ENCODE measurements around the gene AREL1.
A peak's percentile ranks its signal among the peaks of the same experiment; 100 is the strongest.

Gene AREL1

DNA sequence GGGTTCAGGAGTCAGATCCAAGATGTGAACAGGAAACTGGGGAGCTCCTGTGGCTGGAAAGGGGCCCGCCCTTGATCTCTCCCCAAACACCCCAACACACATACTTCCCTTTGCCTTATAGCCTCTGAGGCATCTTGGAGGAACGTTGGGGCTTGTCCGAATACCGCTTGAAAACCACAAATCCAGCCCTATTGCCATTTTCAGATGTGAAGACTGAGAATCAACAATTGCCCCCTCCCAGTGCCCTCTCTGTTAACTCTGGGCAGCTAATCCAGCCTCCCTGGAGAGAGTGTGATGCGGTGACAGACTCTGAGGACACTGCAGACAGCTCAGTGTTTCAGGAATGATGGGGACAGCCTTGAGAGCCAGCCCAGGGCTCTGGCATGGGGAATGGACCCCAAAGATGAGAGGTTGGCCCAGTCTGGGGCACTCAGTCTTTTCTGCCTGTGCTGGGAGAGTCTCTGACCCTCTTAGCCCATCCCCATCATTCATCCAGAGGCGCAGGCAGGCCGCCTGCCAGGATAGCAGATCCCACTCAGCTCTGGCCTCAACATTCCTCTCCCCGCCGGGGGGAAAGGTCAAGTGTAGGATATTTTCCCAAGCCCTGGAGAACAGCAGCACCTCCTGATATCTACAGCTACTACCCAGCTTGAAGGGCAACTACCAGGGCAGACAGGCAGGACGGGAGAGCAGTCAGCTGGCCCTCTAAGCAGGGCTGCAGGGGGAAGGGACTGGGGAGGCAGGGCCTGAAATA, 76.3 kb downstream of the AREL1 start:
- DNase-seq (ENCODE audit: low spot score): no peak

DNA sequence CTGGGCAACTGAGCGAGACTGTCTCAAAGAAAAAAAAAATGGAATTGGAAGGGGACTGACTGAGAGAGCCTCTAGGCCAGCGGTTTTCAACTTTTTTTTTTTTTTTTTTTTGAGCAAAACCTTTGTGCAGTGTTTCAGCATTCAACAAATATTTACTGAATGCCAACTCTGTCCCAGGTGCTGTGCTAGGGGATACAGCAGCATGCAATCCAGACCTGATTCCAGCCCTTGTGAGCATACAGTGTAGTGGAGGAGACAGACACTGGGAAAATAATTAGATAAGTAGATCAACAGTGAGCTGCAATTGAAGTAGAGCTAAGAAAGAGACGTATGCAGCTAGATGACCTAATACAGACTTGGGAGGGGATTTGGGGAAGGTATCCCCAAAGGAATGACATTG, 77.0 kb downstream of the AREL1 start:
- DNase-seq (ENCODE audit: low spot score): no peak

DNA sequence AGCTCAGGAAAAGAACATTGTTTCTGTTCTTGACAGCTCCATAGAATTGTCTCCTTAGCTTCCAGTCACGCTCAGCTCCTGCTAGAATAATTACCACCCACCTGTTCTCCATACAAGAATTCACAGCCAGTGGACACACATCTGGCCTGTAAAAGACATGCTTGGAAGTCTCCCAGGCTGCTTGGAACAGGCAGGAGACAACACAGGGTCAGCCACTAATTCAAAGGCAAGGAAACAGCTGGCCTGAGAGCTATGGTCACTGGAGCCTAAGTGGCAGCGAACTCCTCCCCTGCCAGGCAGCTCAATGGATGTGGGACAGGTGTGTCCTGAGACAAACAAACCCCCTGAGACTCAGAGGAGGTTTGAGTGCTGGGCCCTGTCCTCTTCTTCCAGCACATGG, 77.9 kb downstream of the AREL1 start:
- DNase-seq (ENCODE audit: low spot score): no peak

DNA sequence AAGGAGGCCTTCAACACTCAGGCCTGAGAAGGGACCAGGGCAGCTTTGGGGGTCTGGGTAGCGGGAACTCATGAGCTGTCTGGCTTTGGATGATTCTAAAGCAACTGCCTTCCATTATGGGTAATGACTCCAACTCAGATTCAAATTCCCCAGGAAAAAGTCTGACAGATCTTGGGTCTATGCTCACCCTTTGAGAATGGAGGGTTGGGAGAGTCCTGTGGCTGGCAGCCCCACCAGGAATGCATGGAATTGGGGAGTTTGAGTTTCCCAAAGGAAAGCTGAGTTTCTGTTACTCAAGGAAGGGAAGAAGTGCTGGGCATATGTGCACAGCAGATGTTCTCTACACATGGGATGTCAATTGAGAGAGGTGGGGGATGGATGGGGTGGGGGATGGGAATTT, 78.4 kb downstream of the AREL1 start:
- DNase-seq (ENCODE audit: low spot score): no peak

DNA sequence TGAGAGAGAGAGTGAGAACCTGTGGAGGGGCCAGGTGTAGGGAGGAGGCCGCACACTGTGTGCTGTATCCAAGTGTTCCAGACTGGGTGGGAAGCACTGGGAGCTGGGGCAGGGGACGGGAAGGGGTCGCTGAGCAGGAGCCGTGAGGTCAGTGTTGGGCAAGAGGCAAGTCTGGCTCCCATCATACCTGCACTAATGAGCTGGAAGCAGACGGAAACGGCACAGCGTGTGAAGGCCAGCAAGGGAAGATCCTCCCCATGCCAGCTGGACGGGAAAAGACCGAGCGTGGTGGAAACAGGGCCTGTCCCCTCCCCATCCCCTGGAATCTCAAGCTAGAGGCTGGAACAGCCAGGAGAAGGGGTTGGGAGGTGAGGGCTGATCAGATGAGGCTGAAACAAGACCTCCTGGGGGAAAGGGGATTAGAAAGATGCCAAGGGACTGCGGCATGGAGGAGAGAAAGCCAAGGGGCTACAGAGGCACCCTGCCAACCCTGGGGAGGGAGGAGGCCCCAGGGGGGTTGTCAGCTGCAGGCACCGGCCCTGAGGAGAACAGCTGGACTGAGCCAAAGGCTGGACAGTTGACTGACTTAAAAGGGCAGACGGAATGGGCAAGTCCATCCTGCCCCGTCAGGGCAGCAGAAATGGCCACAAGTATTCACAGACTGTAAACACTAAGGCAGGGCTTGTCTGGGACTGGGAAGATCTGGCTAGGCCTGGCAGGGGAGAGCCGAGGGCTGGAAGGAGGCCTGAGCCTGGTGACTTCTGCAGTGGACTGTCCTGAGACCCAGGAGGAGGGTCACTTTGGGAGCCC, 81.8 kb downstream of the AREL1 start:
- DNase-seq (ENCODE audit: low spot score): no peak

DNA sequence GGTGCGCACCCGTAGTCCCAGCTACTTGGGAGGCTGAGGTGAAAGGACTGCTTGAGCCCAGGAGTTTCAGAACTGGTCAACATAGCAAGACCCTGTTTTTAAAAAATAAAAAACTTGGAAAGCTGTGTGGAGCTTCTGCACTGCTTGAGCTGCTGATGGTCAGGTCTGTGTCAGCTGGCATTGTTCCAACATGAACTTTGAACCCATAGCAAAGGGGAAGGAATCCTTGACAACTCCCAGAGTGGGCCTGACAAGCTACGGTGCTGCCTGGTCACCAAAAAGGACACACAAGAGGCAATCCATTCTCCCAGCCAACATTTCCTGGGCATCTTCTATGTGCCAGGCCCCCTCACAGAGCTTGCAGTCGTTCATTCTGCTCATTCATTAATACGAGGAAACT, 84.5 kb downstream of the AREL1 start:
- DNase-seq (ENCODE audit: low spot score): no peak

DNA sequence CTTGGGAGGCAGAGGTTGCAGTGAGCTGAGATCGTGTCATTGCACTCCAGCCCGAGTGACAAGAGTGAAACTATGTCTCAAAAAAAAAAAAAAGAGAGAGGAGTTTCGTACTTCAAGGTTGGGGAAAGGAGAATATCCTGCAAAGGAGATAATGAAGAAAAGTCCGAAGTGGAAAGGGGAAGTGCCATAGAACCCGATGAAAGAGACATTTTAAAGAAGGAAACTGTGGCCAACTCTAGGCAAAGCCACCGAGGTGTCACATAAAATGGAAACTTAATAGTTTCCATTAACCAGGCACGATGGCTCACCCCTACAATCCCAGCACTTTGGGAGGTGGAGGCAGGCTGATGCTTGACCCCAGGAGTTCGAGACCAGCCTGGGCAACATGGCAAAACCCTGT, 85.8 kb downstream of the AREL1 start:
- DNase-seq (ENCODE audit: low spot score): no peak

DNA sequence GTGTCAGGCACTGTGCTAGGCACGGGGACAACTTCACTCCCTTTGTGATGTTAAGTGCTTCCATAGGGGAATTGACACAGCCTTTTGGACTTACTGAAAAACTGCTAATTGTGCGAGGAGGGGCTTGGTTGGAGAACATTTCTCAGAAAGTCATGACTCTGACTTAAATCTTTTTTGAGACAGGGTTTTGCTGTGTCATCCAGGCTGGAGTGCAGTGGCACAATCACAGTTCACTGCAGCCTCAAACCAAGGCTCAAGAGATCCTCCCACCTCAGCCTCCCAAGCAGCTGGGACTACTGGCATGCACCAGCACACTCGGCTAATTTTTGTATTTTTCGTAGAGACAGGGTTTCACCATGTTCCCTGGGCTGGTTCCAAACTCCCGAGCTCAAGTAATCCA, 90.6 kb downstream of the AREL1 start:
- DNase-seq (ENCODE audit: low spot score): no peak

DNA sequence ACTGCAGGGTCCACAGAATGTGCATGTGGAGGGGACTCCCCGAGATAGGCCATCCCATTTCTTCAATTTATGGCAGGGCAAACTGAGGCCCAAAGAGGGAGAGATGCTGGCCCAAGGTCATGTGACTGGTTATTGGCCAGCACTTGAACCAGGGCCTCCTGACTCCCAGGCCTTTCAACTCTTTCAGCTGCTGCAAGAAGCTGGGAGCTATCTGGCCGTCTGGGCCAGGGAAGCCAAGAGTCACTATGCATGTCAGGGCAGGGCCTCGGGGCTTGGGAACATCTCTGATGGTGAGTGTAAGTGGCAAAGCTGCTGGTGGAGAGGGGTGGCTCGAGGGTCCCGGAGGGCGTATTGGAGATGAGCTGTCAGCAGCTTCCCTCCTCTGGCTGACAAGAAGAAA, 91.3 kb downstream of the AREL1 start:
- DNase-seq (ENCODE audit: low spot score): no peak

DNA sequence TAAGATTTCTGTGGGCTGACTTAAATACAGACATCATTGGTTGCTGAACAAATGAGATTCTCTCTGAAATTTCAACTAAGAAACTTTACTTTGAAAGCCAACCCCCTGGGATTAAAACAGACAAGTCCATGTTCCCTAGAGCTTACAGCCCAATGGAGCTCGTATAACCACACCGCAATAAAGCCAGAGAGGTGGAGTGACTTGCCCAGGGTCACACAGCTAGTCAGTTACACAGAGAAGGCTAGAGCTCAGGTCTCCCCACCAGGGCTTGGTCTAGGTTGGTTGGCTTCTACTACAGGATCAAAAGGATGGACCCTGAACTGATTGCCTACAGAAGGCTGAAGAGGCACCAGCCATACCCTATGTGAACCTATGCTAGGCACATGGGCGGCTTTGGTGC, 92.0 kb downstream of the AREL1 start:
- no peak for DNase-seq (ENCODE audit: low spot score)

DNA sequence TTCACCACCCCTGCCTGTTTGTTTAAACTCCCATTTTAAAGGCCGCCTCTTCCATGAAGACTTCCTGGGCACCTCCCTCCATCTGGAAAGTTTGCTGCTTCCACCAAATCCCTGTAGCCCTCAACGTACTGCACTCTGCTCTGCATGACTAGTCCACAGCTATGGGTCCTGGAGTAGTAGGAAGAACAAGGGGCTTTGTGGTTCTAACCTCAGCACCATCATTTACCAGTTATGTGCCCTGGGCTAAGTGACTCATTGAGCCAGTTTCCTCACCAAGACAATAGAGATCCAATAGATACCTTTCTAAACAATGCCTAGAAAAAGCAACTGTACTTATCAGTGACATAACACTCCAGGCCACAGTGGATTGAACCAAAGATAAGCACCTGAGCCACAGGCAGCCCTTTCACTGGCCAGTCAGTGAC, 92.4 kb downstream of the AREL1 start:
- peak; percentile 67 for DNase-seq (ENCODE audit: low spot score)

DNA sequence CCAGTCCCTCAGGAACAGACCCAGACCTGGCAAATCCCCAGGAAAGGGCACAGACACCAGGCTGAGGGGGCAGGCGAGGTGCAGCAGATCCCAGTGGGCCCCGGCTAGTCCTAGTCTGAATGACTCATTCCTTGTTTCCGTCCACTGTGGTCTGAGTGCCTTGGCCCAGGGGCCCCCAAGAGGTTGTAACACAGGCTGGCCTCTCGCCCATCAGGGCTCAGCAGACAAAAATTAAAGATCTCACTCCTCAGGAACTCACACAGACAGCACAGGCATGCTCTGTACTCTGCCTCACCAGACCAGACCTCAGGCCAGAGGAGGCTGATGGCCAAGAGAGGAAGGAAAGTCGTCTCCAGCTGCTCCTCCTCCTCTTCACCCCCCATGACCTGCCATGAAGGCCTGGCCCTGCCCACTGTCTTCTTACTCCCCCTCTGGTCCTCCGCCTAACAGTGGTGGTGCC, 93.2 kb downstream of the AREL1 start:
- no peak for DNase-seq (ENCODE audit: low spot score)

DNA sequence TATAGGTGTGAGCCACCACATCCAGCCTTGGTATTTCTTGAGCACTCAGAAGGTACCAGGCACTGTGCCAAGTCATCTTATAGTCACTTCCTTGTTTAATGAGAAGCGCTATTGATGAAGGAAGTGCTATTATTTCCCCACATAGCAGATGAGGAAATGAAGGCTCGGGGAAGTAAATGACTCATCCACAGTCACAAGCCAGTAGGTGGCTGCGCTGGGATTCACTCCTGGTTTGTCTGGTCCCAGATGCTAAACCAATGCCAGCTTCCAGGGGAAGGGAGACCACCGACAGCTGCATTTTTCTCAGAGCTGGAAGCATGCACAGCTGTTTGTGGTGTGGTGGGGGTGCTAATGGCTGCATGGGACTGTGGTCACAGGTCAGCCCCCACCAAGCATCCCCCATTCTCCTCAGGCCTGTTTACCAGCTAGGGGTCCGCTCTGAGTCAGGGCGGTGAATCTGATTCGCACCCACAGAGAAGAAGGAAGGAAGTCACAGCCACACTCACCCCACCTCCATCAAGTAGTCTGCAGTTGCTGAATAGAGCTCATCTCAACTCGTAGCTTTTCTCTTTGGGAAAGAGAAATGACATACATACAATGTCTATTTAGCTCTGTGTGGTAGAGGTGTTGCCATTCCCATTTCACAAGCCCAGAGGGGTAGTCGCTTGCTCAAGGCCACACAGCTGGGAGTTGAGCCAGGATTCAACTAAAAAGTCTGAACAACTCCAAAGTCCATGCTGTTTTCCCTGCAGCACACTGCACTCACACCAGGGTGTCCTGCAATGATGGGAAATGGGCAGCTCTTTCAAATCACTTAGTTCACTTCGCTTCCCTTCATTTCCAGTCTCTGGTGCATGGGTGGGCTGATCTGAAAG, 94.6 kb downstream of the AREL1 start:
- peak; percentile 85 for DNase-seq (ENCODE audit: low spot score)

DNA sequence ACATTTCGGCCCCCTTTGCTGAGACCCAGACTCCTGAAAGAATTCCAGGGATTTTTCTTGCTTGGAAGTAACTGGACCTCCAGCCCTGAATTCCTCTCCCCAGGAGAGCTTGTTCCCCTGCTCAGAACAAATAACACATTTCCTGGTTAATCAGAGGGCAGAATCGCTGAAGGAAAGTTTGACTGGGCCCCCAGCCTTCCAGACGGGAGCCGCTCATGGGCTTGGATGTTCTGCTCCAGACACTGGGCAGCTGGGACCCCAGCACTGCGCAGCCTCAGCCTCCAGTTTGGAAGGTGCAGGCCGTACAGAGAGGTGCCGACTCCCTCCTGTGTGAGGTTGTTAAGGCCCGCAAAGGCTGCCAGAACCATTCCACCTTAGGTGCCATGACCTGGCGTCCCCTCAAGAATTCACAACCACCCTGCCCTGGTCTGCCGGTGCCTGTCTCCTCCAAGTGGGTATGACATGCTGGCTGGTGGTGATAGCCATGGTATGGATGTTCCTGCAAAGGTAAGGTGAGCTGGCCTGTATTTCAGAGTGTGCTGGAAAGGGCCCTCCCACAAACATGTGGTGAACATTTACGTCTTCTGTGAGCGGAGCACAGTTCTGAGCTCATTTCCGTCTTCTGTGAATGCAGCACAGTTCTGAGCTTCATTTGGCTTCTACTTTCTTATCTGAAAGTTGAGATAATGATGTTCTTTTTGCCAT, 95.7 kb downstream of the AREL1 start:
- no peak for DNase-seq (ENCODE audit: low spot score)

DNA sequence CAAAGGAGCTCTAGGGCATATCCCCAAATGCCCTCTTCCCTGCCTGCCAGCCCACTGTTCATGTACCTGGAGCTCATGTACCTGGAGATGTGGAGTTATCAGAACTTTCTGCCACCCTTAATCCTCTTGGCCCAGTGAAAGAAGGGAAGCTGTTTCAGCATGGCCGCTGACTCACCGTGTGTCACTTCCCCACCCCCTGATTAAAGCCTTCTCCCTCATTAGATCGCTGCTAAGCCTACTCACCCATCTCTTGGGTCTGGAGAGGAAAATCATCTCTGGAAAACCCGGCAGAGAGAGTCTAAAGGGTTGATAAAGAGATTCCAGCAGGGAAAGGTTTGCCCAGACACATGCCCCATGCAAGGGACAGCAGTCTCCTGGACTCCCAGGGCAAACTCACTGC, 96.4 kb downstream of the AREL1 start:
- peak; percentile 11 for DNase-seq (ENCODE audit: low spot score)

DNA sequence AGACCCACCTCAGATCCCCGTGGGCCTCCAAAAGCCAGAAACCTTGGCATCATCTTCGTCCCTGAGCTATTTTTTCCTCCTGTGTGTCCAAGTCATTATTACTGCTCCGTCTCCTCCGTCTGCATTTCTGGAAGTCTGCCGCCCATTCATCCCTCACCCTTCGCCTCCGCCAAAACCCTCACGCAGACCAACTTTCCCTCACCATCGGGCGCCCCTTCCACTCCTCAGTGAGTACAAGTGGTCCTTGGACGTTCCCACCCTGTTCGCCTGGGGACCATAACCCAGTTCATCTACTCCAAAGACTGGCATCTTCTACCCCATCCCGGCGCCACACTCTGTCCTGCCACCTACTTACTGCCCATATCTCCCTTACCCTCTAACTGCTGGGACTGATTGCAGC, 97.1 kb downstream of the AREL1 start:
- no peak for DNase-seq (ENCODE audit: low spot score)

DNA sequence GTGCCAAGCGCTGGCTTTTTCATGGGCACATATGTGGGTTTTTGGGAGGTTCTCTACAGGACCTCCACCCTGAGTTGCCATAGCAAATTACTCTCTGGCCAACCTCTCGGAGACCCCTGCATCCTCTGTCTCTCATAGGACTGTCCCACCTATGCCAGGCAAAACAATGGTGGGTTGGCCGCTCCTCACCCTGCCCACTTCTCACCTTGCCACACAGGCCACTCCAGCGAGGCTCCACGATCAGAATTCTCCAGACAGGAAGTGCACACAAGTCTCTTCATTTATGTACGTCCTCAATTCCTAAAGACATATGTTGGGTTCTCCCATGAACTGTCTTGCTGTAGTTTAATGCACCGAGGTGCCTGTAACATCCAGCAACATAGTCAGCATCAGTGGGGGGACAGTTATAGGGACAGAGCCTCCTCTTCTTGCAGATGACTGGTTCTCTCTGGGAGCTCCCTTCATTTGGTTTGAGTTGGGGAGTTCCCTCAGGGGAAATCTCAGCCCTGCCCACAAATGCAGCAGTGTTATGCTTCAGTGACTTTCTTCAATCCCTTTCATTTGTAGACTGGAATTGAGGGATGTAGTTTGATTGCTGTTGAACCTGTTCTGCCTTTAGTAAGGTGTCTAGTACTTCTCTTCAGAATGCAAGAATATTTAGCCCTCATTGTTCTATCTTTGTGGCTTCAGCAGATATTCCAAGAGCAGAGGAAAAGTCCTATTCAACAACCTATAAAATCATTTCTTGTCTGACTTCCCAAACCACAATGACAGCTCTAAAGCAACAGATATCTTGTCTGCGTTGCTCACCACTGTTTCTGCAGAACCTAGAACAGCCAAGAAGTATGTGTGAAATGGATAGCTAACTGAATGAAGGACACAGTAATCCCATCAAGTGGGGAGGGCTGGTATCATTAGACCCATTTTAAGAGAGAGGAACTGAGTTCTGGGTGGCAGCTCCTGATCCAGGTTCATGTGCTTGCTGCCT, 98.1 kb downstream of the AREL1 start:
- no peak for DNase-seq (ENCODE audit: low spot score)

DNA sequence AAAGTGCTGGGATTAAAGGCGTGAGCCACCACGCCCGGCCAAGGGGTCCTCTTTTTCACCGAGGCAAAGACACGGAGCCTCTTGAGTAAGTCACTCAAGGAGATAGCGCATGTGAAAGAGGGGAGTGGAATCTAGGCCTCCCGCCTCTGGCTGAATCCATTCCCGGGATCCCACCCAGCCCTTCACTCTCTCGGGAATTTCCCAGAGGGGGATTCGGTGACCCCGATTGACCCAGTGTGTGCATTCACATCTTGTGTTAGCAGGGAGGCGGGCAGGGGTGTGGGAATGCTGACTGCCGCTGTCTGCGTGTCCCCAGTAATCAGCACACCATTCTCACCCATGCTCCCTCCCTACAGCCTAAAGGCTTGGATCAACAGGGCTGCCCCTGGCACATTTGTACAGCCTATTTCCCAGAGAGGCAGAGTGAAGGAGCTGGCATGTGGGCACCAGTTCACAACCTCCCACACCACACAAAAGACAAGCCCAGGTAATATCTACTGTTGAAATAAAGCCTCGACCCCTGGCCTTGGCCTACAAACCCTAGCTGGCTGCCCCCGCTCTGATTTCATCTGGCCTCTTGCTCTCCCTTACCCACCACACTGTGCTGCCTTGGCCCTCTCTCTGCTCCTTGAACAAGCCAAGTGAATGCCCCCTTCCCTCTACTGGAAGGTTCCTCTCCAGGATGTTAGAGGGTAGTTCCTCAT, 99.5 kb downstream of the AREL1 start:
- no peak for DNase-seq (ENCODE audit: low spot score)

DNA sequence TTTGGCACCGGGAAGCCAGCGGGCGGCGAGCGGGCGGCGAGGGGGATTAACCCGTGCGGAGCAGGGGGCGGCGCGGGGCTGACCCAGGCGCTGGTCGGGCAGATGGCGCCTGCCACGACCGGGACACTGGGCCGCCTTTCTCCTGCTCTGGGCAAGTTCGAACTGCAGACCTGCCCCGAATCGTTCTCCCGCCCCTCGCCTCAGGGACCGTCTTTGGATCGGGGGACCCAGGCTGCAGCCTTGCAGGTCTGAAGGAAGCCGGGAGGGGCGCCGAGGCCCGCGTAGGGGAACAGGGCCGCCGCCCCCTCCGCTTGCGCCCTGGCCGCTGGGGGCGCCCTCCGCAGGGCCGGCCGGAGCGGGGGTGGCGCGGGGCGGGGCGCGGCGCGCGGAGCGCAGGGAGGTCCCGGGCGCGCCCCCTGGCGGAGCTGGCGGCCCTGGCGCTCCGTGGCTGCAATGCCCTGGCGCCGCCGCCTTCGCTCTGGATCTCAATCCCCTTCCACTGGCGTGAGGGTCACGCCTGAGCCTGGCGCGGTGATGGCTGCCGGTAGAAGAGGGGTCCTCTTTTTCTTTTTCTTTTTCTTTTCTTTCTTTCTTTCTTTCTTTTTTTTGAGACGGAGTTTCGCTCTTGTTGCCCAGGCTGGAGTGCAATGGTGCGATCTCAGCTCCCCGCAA, 100.4 kb downstream of the AREL1 start:
- peak; percentile 78 for DNase-seq (ENCODE audit: low spot score)
